Mesendoderm (in vitro differentiated cells): ENCODE results near the gene FRAS1.

Experiments
- DNase-seq: peaks from one replicate; pipeline ENCODE4 v3.0.0; 2013
- H2AK5ac ChIP-seq: 2 replicates; pipeline ENCODE4 v1.6.1; 2013; ENCODE audit warnings: low read length, inconsistent platforms
- H2BK120ac ChIP-seq: 2 replicates; pipeline ENCODE4 v1.6.1; 2013; ENCODE audit warnings: low read depth, mild to moderate bottlenecking, low read length, moderate library complexity, mixed read lengths
- H2BK15ac ChIP-seq: replicated peaks from 2 replicates; pipeline ENCODE4 v1.6.1; 2013; ENCODE audit warnings: low read depth, mild to moderate bottlenecking, moderate library complexity
- H2BK5ac ChIP-seq: 2 replicates; pipeline ENCODE4 v1.6.1; 2013; ENCODE audit warnings: low read length, inconsistent platforms
- H3K18ac ChIP-seq: 2 replicates; pipeline ENCODE4 v1.6.1; 2013; ENCODE audit warnings: mild to moderate bottlenecking, low read length, mixed read lengths
- H3K23ac ChIP-seq: one replicate; pipeline ENCODE4 v1.6.1; 2013; ENCODE audit warnings: low read length
- H3K27ac ChIP-seq: 2 replicates; pipeline ENCODE4 v1.5.1; 2013; ENCODE audit warnings: low read depth, mild to moderate bottlenecking, inconsistent platforms, low read length, moderate library complexity
- H3K27me3 ChIP-seq: 2 replicates; pipeline ENCODE4 v1.6.1; 2013; ENCODE audit warnings: low read length, control low read depth, mild to moderate bottlenecking, inconsistent platforms; ENCODE audit not compliant: insufficient read depth, poor library complexity
- H3K36me3 ChIP-seq: 2 replicates; pipeline ENCODE4 v1.6.1; 2013; ENCODE audit warnings: low read length, inconsistent platforms; ENCODE audit not compliant: control insufficient read depth, insufficient read depth
- H3K4ac ChIP-seq: one replicate; pipeline ENCODE4 v1.6.1; 2013; ENCODE audit warnings: low read depth, mild to moderate bottlenecking, low read length, moderate library complexity
- H3K4me1 ChIP-seq: 2 replicates; pipeline ENCODE4 v1.6.1; 2013; ENCODE audit warnings: low read depth, low read length, inconsistent platforms; ENCODE audit not compliant: control insufficient read depth
- H3K4me2 ChIP-seq: 2 replicates; pipeline ENCODE4 v1.6.1; 2013; ENCODE audit warnings: low read length
- H3K4me3 ChIP-seq: 2 replicates; pipeline ENCODE4 v1.5.1; 2013; ENCODE audit warnings: mild to moderate bottlenecking, low read length
- H3K56ac ChIP-seq: one replicate; pipeline ENCODE4 v1.6.1; 2013; ENCODE audit warnings: low read length
- H3K79me1 ChIP-seq: 2 replicates; pipeline ENCODE4 v1.6.1; 2013; ENCODE audit warnings: low read length, inconsistent platforms
- H3K79me2 ChIP-seq: 2 replicates; pipeline ENCODE4 v1.6.1; 2013; ENCODE audit warnings: mild to moderate bottlenecking, low read length; ENCODE audit not compliant: control insufficient read depth, insufficient read depth
- H3K9ac ChIP-seq: 2 replicates; pipeline ENCODE4 v1.6.1; 2013; ENCODE audit warnings: low read length, inconsistent platforms
- H4K5ac ChIP-seq: one replicate; pipeline ENCODE4 v1.6.1; 2013; ENCODE audit warnings: low read length
- H4K8ac ChIP-seq: one replicate; pipeline ENCODE4 v1.6.1; 2013; ENCODE audit warnings: low read depth, mild to moderate bottlenecking, control low read depth, low read length, moderate library complexity
- WGBS: extraction: QIAGEN DNeasy Blood & Tissue Kit; methylation state at CpG from one replicate; pipeline ENCODE4 v1.1.7; 2013; ENCODE audit warnings: low lambda C conversion rate, missing lambda C conversion rate; ENCODE audit not compliant: insufficient coverage; ENCODE audit errors: extremely low coverage; 5-methylcytosine and 5-hydroxymethylcytosine counted together

The FRAS1 gene

GRCh38 chr4:78286281-78286680 lies 229.2 kb downstream of the FRAS1 start:
- no peak overlapping the region for H3K4ac ChIP-seq
- no peak overlapping the region for H3K27ac ChIP-seq
- H3K56ac ChIP-seq, result no peak overlapping the region
- no peak overlapping the region for H3K4me3 ChIP-seq
- H3K79me2 ChIP-seq, result no peaks in the 10 kb centered on the region
- H3K79me1 ChIP-seq, result no peaks in the 10 kb centered on the region
- H3K18ac ChIP-seq, result no peak overlapping the region
- no peak overlapping the region for H2AK5ac ChIP-seq
- H2BK120ac ChIP-seq, result no peak overlapping the region
- peaks cover 2% of the 10 kb centered on the region for H3K4me1 ChIP-seq
- no peaks in the 10 kb centered on the region for H3K36me3 ChIP-seq
- no peak overlapping the region for H4K8ac ChIP-seq
- H3K9ac ChIP-seq, result no peak overlapping the region
- H3K27me3 ChIP-seq, result no peaks in the 10 kb centered on the region
- no peak overlapping the region for H2BK15ac ChIP-seq
- WGBS, result no CpG with 5 or more reads among the region's 5 CpGs
- no peak for DNase-seq
- no peak overlapping the region for H2BK5ac ChIP-seq
- H4K5ac ChIP-seq, result no peak overlapping the region
- H3K23ac ChIP-seq, result no peak overlapping the region
- no peak overlapping the region for H3K4me2 ChIP-seq

GRCh38 chr4:78288327-78288726 lies 231.2 kb downstream of the FRAS1 start:
- no peak overlapping the region for H3K23ac ChIP-seq
- H3K79me2 ChIP-seq, result no peaks in the 10 kb centered on the region
- H3K9ac ChIP-seq, result no peak overlapping the region
- no peak overlapping the region for H3K18ac ChIP-seq
- no CpG with 5 or more reads among the region's 2 CpGs for WGBS
- no peaks in the 10 kb centered on the region for H3K27me3 ChIP-seq
- H3K36me3 ChIP-seq, result no peaks in the 10 kb centered on the region
- H2BK120ac ChIP-seq, result no peak overlapping the region
- no peak overlapping the region for H3K4ac ChIP-seq
- H4K8ac ChIP-seq, result no peak overlapping the region
- no peaks in the 10 kb centered on the region for H3K79me1 ChIP-seq
- H3K4me1 ChIP-seq, result no peaks in the 10 kb centered on the region
- no peak overlapping the region for H2BK15ac ChIP-seq
- DNase-seq, result no peak
- H3K56ac ChIP-seq, result no peak overlapping the region
- no peak overlapping the region for H4K5ac ChIP-seq
- H3K4me3 ChIP-seq, result no peak overlapping the region
- no peak overlapping the region for H3K4me2 ChIP-seq
- H2BK5ac ChIP-seq, result no peak overlapping the region
- H3K27ac ChIP-seq, result no peak overlapping the region
- no peak overlapping the region for H2AK5ac ChIP-seq

GRCh38 chr4:78291277-78291676 lies 234.2 kb downstream of the FRAS1 start:
- no peak for DNase-seq
- no peaks in the 10 kb centered on the region for H3K79me2 ChIP-seq
- no CpG with 5 or more reads among the region's 3 CpGs for WGBS

GRCh38 chr4:78292341-78292740 lies 235.2 kb downstream of the FRAS1 start:
- no CpG with 5 or more reads among the region's 2 CpGs for WGBS
- Histone ChIP-seq H3K4ac (no peak overlapping the region), H3K9ac (no peak overlapping the region), H3K79me2 (no peaks in the 10 kb centered on the region), H3K56ac (no peak overlapping the region), H3K36me3 (no peaks in the 10 kb centered on the region), H3K27me3 (no peaks in the 10 kb centered on the region), H3K27ac (no peak overlapping the region), H3K4me2 (no peak overlapping the region), H3K79me1 (no peaks in the 10 kb centered on the region), H3K23ac (no peak overlapping the region), H2BK120ac (no peak overlapping the region), H3K4me3 (no peak overlapping the region), H2BK15ac (no peak overlapping the region), H3K18ac (no peak overlapping the region), H3K4me1 (peaks cover 2% of the 10 kb centered on the region), H2BK5ac (no peak overlapping the region), H2AK5ac (no peak overlapping the region), H4K5ac (no peak overlapping the region), H4K8ac (no peak overlapping the region)
- no peak for DNase-seq

More at GRCh38 chr4:78291277-78291676, 234.2 kb downstream of the FRAS1 start:
- Histone ChIP-seq H2BK120ac (no peak overlapping the region), H2AK5ac (no peak overlapping the region), H3K79me1 (no peaks in the 10 kb centered on the region), H2BK15ac (no peak overlapping the region), H4K5ac (no peak overlapping the region), H3K56ac (no peak overlapping the region), H3K4me3 (no peak overlapping the region), H3K18ac (no peak overlapping the region), H3K4ac (no peak overlapping the region), H4K8ac (no peak overlapping the region), H2BK5ac (no peak overlapping the region), H3K36me3 (no peaks in the 10 kb centered on the region), H3K9ac (no peak overlapping the region), H3K23ac (no peak overlapping the region), H3K4me1 (no peaks in the 10 kb centered on the region), H3K27ac (no peak overlapping the region), H3K4me2 (no peak overlapping the region), H3K27me3 (no peaks in the 10 kb centered on the region)

- H3K18ac ChIP-seq, result no peak overlapping the region
- no peak overlapping the region for H3K4me2 ChIP-seq
- H2BK5ac ChIP-seq, result no peak overlapping the region
- H3K4me1 ChIP-seq, result peaks cover 2% of the 10 kb centered on the region
- H2AK5ac ChIP-seq, result no peak overlapping the region
- no peak overlapping the region for H4K8ac ChIP-seq
- H2BK120ac ChIP-seq, result no peak overlapping the region
- H3K4me3 ChIP-seq, result no peak overlapping the region
- no peaks in the 10 kb centered on the region for H3K36me3 ChIP-seq
- H3K27me3 ChIP-seq, result no peaks in the 10 kb centered on the region
- no peak overlapping the region for H4K5ac ChIP-seq
- DNase-seq, result no peak
- no peak overlapping the region for H3K56ac ChIP-seq
- H3K79me1 ChIP-seq, result no peaks in the 10 kb centered on the region
- no peak overlapping the region for H3K9ac ChIP-seq
- H2BK15ac ChIP-seq, result no peak overlapping the region
- H3K27ac ChIP-seq, result no peak overlapping the region
- H3K23ac ChIP-seq, result no peak overlapping the region
- WGBS, result no CpG with 5 or more reads among the region's 2 CpGs
- no peaks in the 10 kb centered on the region for H3K79me2 ChIP-seq
- H3K4ac ChIP-seq, result no peak overlapping the region
These were observed 235.7 kb downstream of the FRAS1 start for GRCh38 chr4:78292856-78293255.

GRCh38 chr4:78293348-78293747 lies 236.2 kb downstream of the FRAS1 start:
- H2AK5ac ChIP-seq, result no peak overlapping the region
- no peaks in the 10 kb centered on the region for H3K79me2 ChIP-seq
- DNase-seq, result no peak
- no peak overlapping the region for H2BK15ac ChIP-seq
- peaks cover 2% of the 10 kb centered on the region for H3K4me1 ChIP-seq
- no peak overlapping the region for H3K56ac ChIP-seq
- no peak overlapping the region for H3K9ac ChIP-seq
- H2BK120ac ChIP-seq, result no peak overlapping the region
- no peak overlapping the region for H3K18ac ChIP-seq
- no peak overlapping the region for H3K27ac ChIP-seq
- no CpG with 5 or more reads among the region's 1 CpG for WGBS
- no peaks in the 10 kb centered on the region for H3K79me1 ChIP-seq
- H3K4me2 ChIP-seq, result no peak overlapping the region
- no peak overlapping the region for H3K23ac ChIP-seq
- no peak overlapping the region for H4K8ac ChIP-seq
- H3K27me3 ChIP-seq, result no peaks in the 10 kb centered on the region
- no peak overlapping the region for H3K4ac ChIP-seq
- H2BK5ac ChIP-seq, result no peak overlapping the region
- no peak overlapping the region for H3K4me3 ChIP-seq
- H3K36me3 ChIP-seq, result no peaks in the 10 kb centered on the region
- no peak overlapping the region for H4K5ac ChIP-seq
